ENCODE results near the gene UBD. TPM values are rescaled to one million over a fixed set of nuclear protein-coding genes. Genes with fewer than 3 reads are reported as not detected.

Gene UBD
- polyA plus RNA-seq, 1 donor (not counting 4 experiments of a cell fraction or from before 2014, with no cell fraction given): not detected

DNA sequence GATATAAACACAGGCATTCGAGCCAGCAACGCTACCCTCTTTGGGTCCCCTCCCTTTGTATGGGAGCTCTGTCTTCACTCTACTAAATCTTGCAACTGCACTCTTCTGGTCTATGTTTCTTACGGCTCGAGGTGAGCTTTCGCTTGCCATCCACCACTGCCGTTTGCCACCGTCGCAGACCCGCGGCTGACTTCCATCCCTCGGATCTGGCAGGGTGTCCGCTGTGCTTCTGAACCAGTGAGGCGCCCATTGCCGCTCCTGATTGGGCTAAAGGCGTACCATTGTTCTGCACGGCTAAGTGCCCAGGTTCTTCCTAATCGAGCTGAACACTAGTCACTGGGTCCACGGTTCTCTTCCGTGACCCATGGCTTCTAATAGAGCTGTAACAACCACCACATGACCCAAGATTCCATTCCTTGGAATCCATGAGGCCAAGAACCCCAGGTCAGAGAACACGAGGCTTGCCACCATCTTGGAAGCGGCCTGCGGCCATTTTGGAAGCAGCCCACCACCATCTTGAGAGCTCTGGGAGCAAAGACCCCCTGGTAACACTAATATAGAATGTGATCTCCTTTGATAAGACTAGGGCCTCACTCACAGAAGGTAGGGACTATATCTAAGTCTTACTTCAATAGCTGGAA, 973 bp downstream of the UBD start:
- TF ChIP-seq, protein P1, sequence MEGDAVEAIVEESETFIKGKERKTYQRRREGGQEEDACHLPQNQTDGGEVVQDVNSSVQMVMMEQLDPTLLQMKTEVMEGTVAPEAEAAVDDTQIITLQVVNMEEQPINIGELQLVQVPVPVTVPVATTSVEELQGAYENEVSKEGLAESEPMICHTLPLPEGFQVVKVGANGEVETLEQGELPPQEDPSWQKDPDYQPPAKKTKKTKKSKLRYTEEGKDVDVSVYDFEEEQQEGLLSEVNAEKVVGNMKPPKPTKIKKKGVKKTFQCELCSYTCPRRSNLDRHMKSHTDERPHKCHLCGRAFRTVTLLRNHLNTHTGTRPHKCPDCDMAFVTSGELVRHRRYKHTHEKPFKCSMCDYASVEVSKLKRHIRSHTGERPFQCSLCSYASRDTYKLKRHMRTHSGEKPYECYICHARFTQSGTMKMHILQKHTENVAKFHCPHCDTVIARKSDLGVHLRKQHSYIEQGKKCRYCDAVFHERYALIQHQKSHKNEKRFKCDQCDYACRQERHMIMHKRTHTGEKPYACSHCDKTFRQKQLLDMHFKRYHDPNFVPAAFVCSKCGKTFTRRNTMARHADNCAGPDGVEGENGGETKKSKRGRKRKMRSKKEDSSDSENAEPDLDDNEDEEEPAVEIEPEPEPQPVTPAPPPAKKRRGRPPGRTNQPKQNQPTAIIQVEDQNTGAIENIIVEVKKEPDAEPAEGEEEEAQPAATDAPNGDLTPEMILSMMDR (optimal IDR thresholded peaks at IDR 0.05 in 1 of 3, IDR thresholded peaks at IDR 0.05 in 1 of 3, conservative IDR thresholded peaks at IDR 0.05 in 1 of 3; ENCODE audit: extremely low read depth in 1 of 3, insufficient read depth in 2 of 3, low read length in 3 of 3): no peak
- TF ChIP-seq EZH2 (IDR thresholded peaks at IDR 0.05; ENCODE audit: low read length): no peak
- Histone ChIP-seq H3K27me3 (ENCODE audit: control insufficient read depth, extremely low read depth, insufficient read depth, low read length) (peaks cover 23% of the 10 kb centered on the region), H3K79me2 (ENCODE audit: control insufficient read depth, insufficient read depth, low read length) (no peaks in the 10 kb centered on the region), H3K4me3 (ENCODE audit: control insufficient read depth in 2 of 3, extremely low read depth in 1 of 3, insufficient read depth in 2 of 3, low read depth in 1 of 3, low read length in 3 of 3) (no peak overlapping the region), H2AFZ (ENCODE audit: control insufficient read depth, low read length) (no peak overlapping the region), H3K36me3 (ENCODE audit: control insufficient read depth in 2 of 2, extremely low read depth in 1 of 2, insufficient read depth in 2 of 2, low read length in 2 of 2) (no peaks in the 10 kb centered on the region), H3K4me2 (ENCODE audit: control insufficient read depth, extremely low read depth, insufficient read depth, low read depth, low read length) (no peak overlapping the region), H3K9ac (ENCODE audit: control insufficient read depth, extremely low read depth, insufficient read depth, low read length) (no peak overlapping the region), H3K27ac (ENCODE audit: control insufficient read depth, insufficient read depth, low read length) (no peak overlapping the region), H3K9me3 (ENCODE audit: control insufficient read depth, low read depth, low read length) (no peaks in the 10 kb centered on the region), H3K4me1 (ENCODE audit: control insufficient read depth, extremely low read depth, insufficient read depth, low read length) (no peaks in the 10 kb centered on the region), H4K20me1 (ENCODE audit: control insufficient read depth, extremely low read depth, insufficient read depth, low read length) (no peaks in the 10 kb centered on the region), H3K9me1 (ENCODE audit: control insufficient read depth, extremely low read depth, insufficient read depth, low read length) (no peaks in the 10 kb centered on the region)
- dilution Hi-C loops (cut with MboI; ENCODE audit: extremely low pct_ligation_motif_present, low sequenced_read_pairs): no loop called here
- no peak for DNase-seq (ENCODE audit: low read depth, low spot score)
- no peak for FAIRE-seq

DNA sequence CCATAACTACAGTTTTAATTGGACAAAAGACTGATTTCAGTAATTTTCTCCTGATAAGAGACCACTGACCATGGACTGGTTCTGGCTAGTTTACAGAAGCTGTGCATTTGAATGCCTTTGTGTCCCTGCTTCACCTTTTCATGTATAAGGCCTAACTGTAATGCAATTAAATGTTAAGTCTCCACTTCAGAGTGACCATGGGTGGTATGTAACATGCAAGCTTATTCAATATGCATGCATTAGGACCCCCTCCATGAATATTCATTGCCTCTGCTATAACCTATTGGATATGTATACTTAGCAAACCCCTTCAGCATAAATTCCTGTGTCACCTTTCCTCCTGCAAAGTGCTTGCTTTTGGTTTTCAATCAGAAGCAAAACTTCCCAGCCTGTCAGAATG, 2.2 kb downstream of the UBD start:
- no peak overlapping the region for H3K9ac ChIP-seq (ENCODE audit: control insufficient read depth, extremely low read depth, insufficient read depth, low read length)
- H3K27ac ChIP-seq (ENCODE audit: control insufficient read depth, insufficient read depth, low read length): no peak overlapping the region
- TF ChIP-seq EZH2 (IDR thresholded peaks at IDR 0.05; ENCODE audit: low read length): no peak
- TF ChIP-seq, protein P1 (optimal IDR thresholded peaks at IDR 0.05 in 1 of 3, IDR thresholded peaks at IDR 0.05 in 1 of 3, conservative IDR thresholded peaks at IDR 0.05 in 1 of 3; ENCODE audit: extremely low read depth in 1 of 3, insufficient read depth in 2 of 3, low read length in 3 of 3): no peak
- FAIRE-seq: no peak
- H3K4me3 ChIP-seq (ENCODE audit: control insufficient read depth in 2 of 3, extremely low read depth in 1 of 3, insufficient read depth in 2 of 3, low read depth in 1 of 3, low read length in 3 of 3): no peak overlapping the region
- H3K36me3 ChIP-seq (ENCODE audit: control insufficient read depth in 2 of 2, extremely low read depth in 1 of 2, insufficient read depth in 2 of 2, low read length in 2 of 2): no peaks in the 10 kb centered on the region
- H3K4me1 ChIP-seq (ENCODE audit: control insufficient read depth, extremely low read depth, insufficient read depth, low read length): peaks cover 3% of the 10 kb centered on the region
- dilution Hi-C loops (cut with MboI; ENCODE audit: extremely low pct_ligation_motif_present, low sequenced_read_pairs): no loop called here
- no peaks in the 10 kb centered on the region for H4K20me1 ChIP-seq (ENCODE audit: control insufficient read depth, extremely low read depth, insufficient read depth, low read length)
- no peak overlapping the region for H2AFZ ChIP-seq (ENCODE audit: control insufficient read depth, low read length)
- H3K27me3 ChIP-seq (ENCODE audit: control insufficient read depth, extremely low read depth, insufficient read depth, low read length): peaks cover 33% of the 10 kb centered on the region
- H3K4me2 ChIP-seq (ENCODE audit: control insufficient read depth, extremely low read depth, insufficient read depth, low read depth, low read length): no peak overlapping the region
- H3K9me1 ChIP-seq (ENCODE audit: control insufficient read depth, extremely low read depth, insufficient read depth, low read length): no peaks in the 10 kb centered on the region
- H3K79me2 ChIP-seq (ENCODE audit: control insufficient read depth, insufficient read depth, low read length): no peaks in the 10 kb centered on the region
- no peak for DNase-seq (ENCODE audit: low read depth, low spot score)
- H3K9me3 ChIP-seq (ENCODE audit: control insufficient read depth, low read depth, low read length): no peaks in the 10 kb centered on the region

All from keratinocyte (primary cell).